HUES6 (cell line): ENCODE data around the gene NTM.
"Not testable (repeated sequence)": the region's sequence is repeated elsewhere in the genome, so short reads cannot be mapped to it uniquely, and the experiment has no call there.

Source experiments
- H3K27ac ChIP-seq: 2 replicates; pipeline ENCODE4 v1.7.0; 2013; ENCODE audit warnings: low read depth, mild to moderate bottlenecking, low read length, inconsistent platforms
- H3K27me3 ChIP-seq: 2 replicates; pipeline ENCODE4 v1.6.1; 2013; ENCODE audit warnings: low read length; ENCODE audit not compliant: control insufficient read depth, insufficient read depth
- H3K36me3 ChIP-seq: 2 replicates; pipeline ENCODE4 v1.6.1; 2013; ENCODE audit warnings: low read length; ENCODE audit not compliant: control insufficient read depth, insufficient read depth
- H3K4me1 ChIP-seq: 2 replicates; pipeline ENCODE4 v1.6.1; 2013; ENCODE audit warnings: low read length; ENCODE audit not compliant: control insufficient read depth, insufficient read depth
- H3K4me3 ChIP-seq: 2 replicates; pipeline ENCODE4 v1.5.1; 2013; ENCODE audit warnings: low read depth, low read length
- H3K9ac ChIP-seq: one replicate; pipeline ENCODE4 v1.6.1; 2013; ENCODE audit warnings: mild to moderate bottlenecking, low read length
- H3K9me3 ChIP-seq: 2 replicates; pipeline ENCODE4 v1.6.1; 2013; ENCODE audit warnings: low read depth, low read length; ENCODE audit not compliant: control insufficient read depth, insufficient read depth

Gene NTM

GRCh38 chr11:131481303-131481702 is 110.9 kb downstream of the NTM start:
- Histone ChIP-seq H3K36me3 (no peaks in the 10 kb centered on the region), H3K27me3 (no peaks in the 10 kb centered on the region; the same call in 1 of the 2 replicates), H3K4me1 (peaks cover 5% of the 10 kb centered on the region; the same call in 1 of the 2 replicates), H3K9me3 (no peaks in the 10 kb centered on the region), H3K9ac (no peak overlapping the region), H3K27ac (no peak overlapping the region), H3K4me3 (no peak overlapping the region)

GRCh38 chr11:131481971-131482370 is 111.6 kb downstream of the NTM start:
- peaks cover 5% of the 10 kb centered on the region; the same call in 1 of the 2 replicates for H3K4me1 ChIP-seq
- H3K27me3 ChIP-seq, result no peaks in the 10 kb centered on the region; the same call in 1 of the 2 replicates
- H3K9me3 ChIP-seq, result no peaks in the 10 kb centered on the region
- no peak overlapping the region for H3K4me3 ChIP-seq
- no peaks in the 10 kb centered on the region for H3K36me3 ChIP-seq
- no peak overlapping the region for H3K27ac ChIP-seq
- H3K9ac ChIP-seq, result no peak overlapping the region

- H3K9me3 ChIP-seq, result no peaks in the 10 kb centered on the region
- no peak overlapping the region for H3K4me3 ChIP-seq
- no peaks in the 10 kb centered on the region for H3K36me3 ChIP-seq
- peaks cover 5% of the 10 kb centered on the region; the same call in 1 of the 2 replicates for H3K4me1 ChIP-seq
- H3K9ac ChIP-seq, result no peak overlapping the region
- H3K27me3 ChIP-seq, result no peaks in the 10 kb centered on the region; the same call in 1 of the 2 replicates
- H3K27ac ChIP-seq, result no peak overlapping the region
Measured at GRCh38 chr11:131483453-131483852, 113.0 kb downstream of the NTM start.

- H3K27ac ChIP-seq, result no peak overlapping the region
- no peaks in the 10 kb centered on the region for H3K9me3 ChIP-seq
- H3K9ac ChIP-seq, result no peak overlapping the region
- H3K4me3 ChIP-seq, result no peak overlapping the region
- H3K36me3 ChIP-seq, result no peaks in the 10 kb centered on the region
- no peaks in the 10 kb centered on the region; the same call in 1 of the 2 replicates for H3K27me3 ChIP-seq
- H3K4me1 ChIP-seq, result peaks cover 5% of the 10 kb centered on the region; the same call in 1 of the 2 replicates
Measured at GRCh38 chr11:131483877-131484276, 113.5 kb downstream of the NTM start.

GRCh38 chr11:131486100-131486499 is 115.7 kb downstream of the NTM start:
- H3K27me3 ChIP-seq, result no peaks in the 10 kb centered on the region; the same call in 1 of the 2 replicates
- no peak overlapping the region for H3K27ac ChIP-seq
- H3K4me3 ChIP-seq, result no peak overlapping the region
- H3K36me3 ChIP-seq, result no peaks in the 10 kb centered on the region
- peaks cover 5% of the 10 kb centered on the region; the same call in 1 of the 2 replicates for H3K4me1 ChIP-seq
- no peak overlapping the region for H3K9ac ChIP-seq
- no peaks in the 10 kb centered on the region for H3K9me3 ChIP-seq

GRCh38 chr11:131486937-131487635 is 116.7 kb downstream of the NTM start:
- H3K4me3 ChIP-seq, result no peak overlapping the region
- H3K27me3 ChIP-seq, result no peaks in the 10 kb centered on the region; the same call in 1 of the 2 replicates
- H3K4me1 ChIP-seq, result peaks cover 5% of the 10 kb centered on the region; the same call in 1 of the 2 replicates
- H3K36me3 ChIP-seq, result no peaks in the 10 kb centered on the region
- no peak overlapping the region for H3K27ac ChIP-seq
- no peak overlapping the region for H3K9ac ChIP-seq
- H3K9me3 ChIP-seq, result no peaks in the 10 kb centered on the region

- Histone ChIP-seq H3K4me1 (peaks cover 5% of the 10 kb centered on the region; the same call in 1 of the 2 replicates), H3K36me3 (no peaks in the 10 kb centered on the region), H3K9ac (no peak overlapping the region), H3K27ac (no peak overlapping the region), H3K9me3 (no peaks in the 10 kb centered on the region), H3K27me3 (no peaks in the 10 kb centered on the region; the same call in 1 of the 2 replicates), H3K4me3 (no peak overlapping the region)
Measured at GRCh38 chr11:131488238-131488637, 117.8 kb downstream of the NTM start.

GRCh38 chr11:131491503-131491902 is 121.1 kb downstream of the NTM start:
- no peaks in the 10 kb centered on the region for H3K27me3 ChIP-seq
- no peaks in the 10 kb centered on the region for H3K4me1 ChIP-seq
- H3K9ac ChIP-seq, result no peak overlapping the region
- H3K9me3 ChIP-seq, result no peaks in the 10 kb centered on the region
- H3K4me3 ChIP-seq, result no peak overlapping the region
- no peak overlapping the region for H3K27ac ChIP-seq
- H3K36me3 ChIP-seq, result no peaks in the 10 kb centered on the region

GRCh38 chr11:131495423-131495822 is 125.0 kb downstream of the NTM start:
- no peak overlapping the region for H3K9ac ChIP-seq
- no peak overlapping the region for H3K27ac ChIP-seq
- H3K9me3 ChIP-seq, result no peaks in the 10 kb centered on the region
- H3K27me3 ChIP-seq, result no peaks in the 10 kb centered on the region
- no peaks in the 10 kb centered on the region for H3K36me3 ChIP-seq
- no peak overlapping the region for H3K4me3 ChIP-seq
- no peaks in the 10 kb centered on the region for H3K4me1 ChIP-seq

- H3K36me3 ChIP-seq, H3K9ac ChIP-seq, H3K9me3 ChIP-seq, H3K27ac ChIP-seq, H3K4me1 ChIP-seq, H3K4me3 ChIP-seq, H3K27me3 ChIP-seq: not testable (repeated sequence)
Measured at GRCh38 chr11:131497686-131498085, 127.3 kb downstream of the NTM start.

GRCh38 chr11:131498631-131499160 is 128.3 kb downstream of the NTM start:
- no peaks in the 10 kb centered on the region for H3K4me1 ChIP-seq
- no peak overlapping the region for H3K27ac ChIP-seq
- H3K9ac ChIP-seq, result no peak overlapping the region
- no peak overlapping the region for H3K4me3 ChIP-seq
- H3K36me3 ChIP-seq, result no peaks in the 10 kb centered on the region
- no peaks in the 10 kb centered on the region for H3K9me3 ChIP-seq
- no peaks in the 10 kb centered on the region for H3K27me3 ChIP-seq
